WERI-Rb-1 (cell line): ENCODE results near the gene PRR7.

Experiments
- DNase-seq: peaks from one replicate; pipeline ENCODE4 v3.0.0-alpha.2; 2020
- H3K27ac ChIP-seq: fragments of 250-450 bp; sonication (Bioruptor Pico); 2 replicates; pipeline ENCODE4 v1.5.1; 2020; ENCODE audit warnings: mild to moderate bottlenecking, moderate library complexity
- H3K27me3 ChIP-seq: fragments of 250-450 bp; sonication (Bioruptor Pico); 2 replicates; pipeline ENCODE4 v1.5.1; 2021; ENCODE audit warnings: mild to moderate bottlenecking, low read depth, moderate library complexity; ENCODE audit not compliant: insufficient read depth, severe bottlenecking
- H3K36me3 ChIP-seq: fragments of 250-450 bp; sonication (Bioruptor Pico); 2 replicates; pipeline ENCODE4 v1.5.1; 2020; ENCODE audit warnings: mild to moderate bottlenecking, moderate library complexity
- H3K4me3 ChIP-seq: 2 replicates; pipeline ENCODE4 v1.5.1; 2011; ENCODE audit warnings: low read depth, mild to moderate bottlenecking, control low read depth, low read length
- H3K9me3 ChIP-seq: fragments of 250-450 bp; sonication (Bioruptor Pico); 2 replicates; pipeline ENCODE4 v1.5.1; 2021; ENCODE audit warnings: mild to moderate bottlenecking, moderate library complexity; ENCODE audit not compliant: severe bottlenecking
- CTCF ChIP-seq: IDR thresholded peaks from 2 replicates; pipeline ENCODE4 v1.5.1; 2011; ENCODE audit warnings: low read depth, mild to moderate bottlenecking, control low read depth, inconsistent platforms, low read length

Gene PRR7

DNA sequence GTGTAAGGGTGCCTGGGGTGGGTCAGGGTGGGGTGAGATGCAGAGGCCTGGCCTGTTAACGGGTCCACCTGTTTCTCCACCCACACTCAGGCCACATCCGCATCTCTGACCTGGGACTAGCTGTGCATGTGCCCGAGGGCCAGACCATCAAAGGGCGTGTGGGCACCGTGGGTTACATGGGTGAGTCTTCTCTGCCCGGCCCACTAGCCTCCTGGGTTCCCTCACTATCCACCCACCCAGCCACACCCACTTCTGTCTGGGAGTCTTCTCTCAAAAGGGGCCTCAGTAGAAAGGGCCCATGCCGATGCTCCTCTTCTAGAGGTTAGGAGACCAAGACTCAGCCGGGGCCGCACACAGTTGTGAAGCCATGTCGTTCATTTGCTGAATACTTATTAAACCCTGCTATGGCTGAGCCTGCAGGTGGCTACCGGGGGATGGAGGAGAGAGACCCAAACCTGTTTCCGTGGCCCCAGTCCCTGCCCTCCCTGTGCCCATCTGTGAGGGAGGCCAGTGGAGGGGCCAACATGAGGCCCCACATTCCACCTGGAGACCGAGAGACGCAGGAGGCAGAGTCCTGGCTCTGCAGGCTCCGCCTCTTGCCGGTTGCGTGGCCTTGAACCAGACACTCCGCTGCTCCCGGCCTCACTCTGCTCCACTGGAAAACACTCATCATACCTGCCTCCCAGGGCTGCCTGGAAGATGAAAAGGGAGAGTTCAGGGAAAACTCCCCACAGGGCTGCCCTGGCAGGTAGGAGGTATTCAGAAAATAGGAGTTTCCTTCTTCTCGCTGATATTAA lies 11.5 kb upstream of the PRR7 start:
- no peak for DNase-seq
- no peaks in the 10 kb centered on the region for H3K9me3 ChIP-seq
- TF ChIP-seq CTCF: no peak
- no peak overlapping the region for H3K4me3 ChIP-seq
- H3K27ac ChIP-seq: no peak overlapping the region
- H3K27me3 ChIP-seq: no peaks in the 10 kb centered on the region
- H3K36me3 ChIP-seq: peaks cover 3% of the 10 kb centered on the region; the same call in 1 of the 2 replicates

DNA sequence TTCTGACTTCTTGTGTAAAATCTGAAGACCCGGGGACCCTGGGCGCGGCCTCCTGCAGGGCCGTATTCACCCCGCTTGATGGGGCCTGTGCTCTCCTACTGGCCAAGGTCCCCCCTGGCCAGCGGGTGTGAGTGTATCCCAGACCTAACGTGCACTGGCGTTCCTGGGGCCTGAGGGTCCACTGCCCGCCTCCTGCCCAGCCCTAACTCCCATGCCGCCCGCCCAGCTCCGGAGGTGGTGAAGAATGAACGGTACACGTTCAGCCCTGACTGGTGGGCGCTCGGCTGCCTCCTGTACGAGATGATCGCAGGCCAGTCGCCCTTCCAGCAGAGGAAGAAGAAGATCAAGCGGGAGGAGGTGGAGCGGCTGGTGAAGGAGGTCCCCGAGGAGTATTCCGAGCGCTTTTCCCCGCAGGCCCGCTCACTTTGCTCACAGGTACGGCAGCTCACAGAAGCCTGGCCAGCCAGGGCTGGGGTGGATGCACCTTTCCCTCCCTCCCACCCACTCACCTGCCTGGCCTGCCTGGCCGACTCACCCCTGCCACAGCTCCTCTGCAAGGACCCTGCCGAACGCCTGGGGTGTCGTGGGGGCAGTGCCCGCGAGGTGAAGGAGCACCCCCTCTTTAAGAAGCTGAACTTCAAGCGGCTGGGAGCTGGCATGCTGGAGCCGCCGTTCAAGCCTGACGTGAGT lies 10.6 kb upstream of the PRR7 start:
- Histone ChIP-seq H3K36me3 (peaks cover 3% of the 10 kb centered on the region; the same call in 1 of the 2 replicates), H3K9me3 (no peaks in the 10 kb centered on the region), H3K4me3 (no peak overlapping the region), H3K27me3 (no peaks in the 10 kb centered on the region), H3K27ac (no peak overlapping the region)
- DNase-seq: no peak
- no peak for TF ChIP-seq CTCF

- Histone ChIP-seq H3K27me3 (no peaks in the 10 kb centered on the region), H3K36me3 (peaks cover 3% of the 10 kb centered on the region; the same call in 1 of the 2 replicates), H3K27ac (no peak overlapping the region), H3K9me3 (no peaks in the 10 kb centered on the region), H3K4me3 (no peak overlapping the region)
- TF ChIP-seq CTCF: no peak
- no peak for DNase-seq
Measured at GRCh38 chr5:177437623-177438022, 9.0 kb upstream of the PRR7 start.

DNA sequence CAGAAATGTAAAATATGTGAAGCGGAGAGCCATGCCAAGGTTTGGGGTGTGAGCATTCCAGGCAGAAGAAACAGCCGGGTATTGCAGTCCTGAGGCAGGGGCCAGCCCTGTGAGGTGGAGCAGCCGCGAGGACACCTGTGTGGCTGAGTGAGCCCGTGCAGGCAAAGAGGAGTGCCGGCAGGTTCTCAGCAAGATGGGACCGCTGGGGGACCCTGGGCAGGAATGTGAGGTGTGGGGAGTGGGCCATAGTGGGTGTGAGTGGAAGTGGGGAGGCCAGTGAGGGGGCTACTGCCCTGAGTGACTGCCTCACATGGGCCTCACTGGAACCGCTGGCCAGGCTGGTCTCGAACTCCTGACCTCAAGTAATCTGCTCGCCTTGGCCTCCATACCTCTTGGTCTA lies 8.1 kb upstream of the PRR7 start:
- Histone ChIP-seq H3K36me3 (peaks cover 3% of the 10 kb centered on the region; the same call in 1 of the 2 replicates), H3K4me3 (no peak overlapping the region), H3K27ac (no peak overlapping the region)

DNA sequence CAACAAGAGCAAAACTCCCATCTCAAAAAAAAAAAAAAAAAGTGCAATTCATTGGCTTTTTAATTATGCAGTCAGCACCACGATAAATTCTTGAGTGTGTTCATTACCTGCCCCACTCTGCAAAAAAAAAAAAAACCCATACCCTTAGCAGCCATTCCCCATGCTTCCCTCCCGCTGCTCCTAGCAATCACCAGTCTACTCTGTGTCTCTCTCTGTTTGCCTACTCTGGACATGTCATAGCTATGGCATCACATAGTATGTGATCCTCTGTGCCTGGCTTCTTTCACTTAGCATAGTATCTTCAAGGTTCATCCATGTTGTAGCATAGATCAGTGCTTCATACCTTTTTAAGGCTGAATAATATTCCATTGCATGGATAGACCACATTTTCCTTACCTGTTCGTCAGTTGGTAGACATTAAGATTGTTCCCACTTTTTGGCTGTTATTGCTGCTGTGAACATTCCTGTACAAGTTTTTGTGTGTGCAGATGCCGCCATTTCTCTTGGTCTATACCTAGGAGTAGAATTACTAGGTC lies 7.0 kb upstream of the PRR7 start:
- H3K4me3 ChIP-seq: no peak overlapping the region
- no peaks in the 10 kb centered on the region for H3K36me3 ChIP-seq
- no peak overlapping the region for H3K27ac ChIP-seq
- no peaks in the 10 kb centered on the region for H3K27me3 ChIP-seq
- DNase-seq: no peak
- TF ChIP-seq CTCF: no peak
- H3K9me3 ChIP-seq: no peaks in the 10 kb centered on the region

More for the DNA sequence above, 8.1 kb upstream of the PRR7 start:
- no peak for TF ChIP-seq CTCF
- DNase-seq: no peak
- Histone ChIP-seq H3K9me3 (no peaks in the 10 kb centered on the region), H3K27me3 (no peaks in the 10 kb centered on the region)
